SK-N-SH (cell line): Measurements from ENCODE around the gene EFCC1. TPM values are rescaled to one million over a fixed set of nuclear protein-coding genes. Genes with fewer than 3 reads are reported as not detected.

ENCODE experiments used
- CTCF ChIA-PET: fragments of 300-600, 350-600 bp; formaldehyde crosslinking; extraction: SDS; loops from one replicate; lab custom pipeline; 2021; lab: Yijun Ruan, JAX
- POLR2A ChIA-PET: fragments of 350-600 bp; sonication (Branson Sonifier 250); formaldehyde crosslinking; extraction: SDS; loops from one replicate; lab custom pipeline; 2020; ENCODE audit warnings: antibody characterized with exemption, inconsistent platforms; lab: Yijun Ruan, JAX
- DNase-seq: peaks from one replicate; pipeline ENCODE4 v3.0.0; 2012
- H2AFZ ChIP-seq: fragments of 200-600 bp; sonication (generic); 2 replicates; pipeline ENCODE4 v1.8.1; 2016; ENCODE audit warnings: antibody characterized with exemption, mild to moderate bottlenecking, low read depth
- H3F3A ChIP-seq: fragments of 200-600 bp; sonication (generic); replicated peaks from 2 replicates; pipeline ENCODE3; 2016; ENCODE audit warnings: antibody characterized with exemption, mild to moderate bottlenecking; ENCODE audit not compliant: insufficient read depth
- H3K27ac ChIP-seq, 2 experiments: fragments of 200-500 bp in 1 of 2; fragments of 200-600 bp in 1 of 2; sonication (Bioruptor generic) in 1 of 2; sonication (generic), shearing (Covaris generic) in 1 of 2; 2 replicates each; pipeline versions ENCODE4 v1.5.1 to v1.6.1; 2014 to 2016; ENCODE audit warnings: low read depth in 2 of 2, inconsistent platforms in 1 of 2, low read length in 1 of 2, mild to moderate bottlenecking in 1 of 2, mixed read lengths in 1 of 2
- H3K27me3 ChIP-seq: fragments of 200-600 bp; sonication (generic), shearing (Covaris generic); 2 replicates; pipeline ENCODE4 v1.6.1; 2016; ENCODE audit warnings: mixed run types; ENCODE audit not compliant: insufficient read depth
- H3K36me3 ChIP-seq, 2 experiments: fragments of 200-500 bp in 1 of 2; fragments of 200-600 bp in 1 of 2; sonication (Bioruptor generic) in 1 of 2; sonication (generic) in 1 of 2; replicated peaks in 1 of 2; 2 replicates each; pipeline versions ENCODE3 to v1.5.1; 2014 to 2016; ENCODE audit warnings: low read length in 1 of 2, mild to moderate bottlenecking in 1 of 2; ENCODE audit not compliant: insufficient read depth in 2 of 2, control insufficient read depth in 1 of 2
- H3K4me1 ChIP-seq, 2 experiments: fragments of 200-500 bp in 1 of 2; fragments of 200-600 bp in 1 of 2; sonication (Bioruptor generic) in 1 of 2; sonication (generic), shearing (Covaris generic) in 1 of 2; 2 replicates each; pipeline versions ENCODE4 v1.5.1 to v1.6.1; 2014 to 2016; ENCODE audit warnings: low read depth in 1 of 2, low read length in 1 of 2, mixed run types in 1 of 2; ENCODE audit not compliant: insufficient read depth in 2 of 2, control insufficient read depth in 1 of 2
- H3K4me2 ChIP-seq: fragments of 200-600 bp; sonication (generic), shearing (Covaris generic); 2 replicates; pipeline ENCODE4 v1.6.1; 2017; ENCODE audit warnings: mixed run types
- H3K4me3 ChIP-seq, 2 experiments: fragments of 200-500 bp in 1 of 2; fragments of 200-600 bp in 1 of 2; sonication (Bioruptor generic) in 1 of 2; sonication (generic), shearing (Covaris generic) in 1 of 2; 2 replicates each; pipeline versions ENCODE4 v1.5.1 to v1.8.1; 2014 to 2016; ENCODE audit warnings: low read depth in 2 of 2, inconsistent platforms in 1 of 2, low read length in 1 of 2, mild to moderate bottlenecking in 1 of 2, mixed read lengths in 1 of 2, moderate library complexity in 1 of 2
- H3K79me2 ChIP-seq: fragments of 200-600 bp; sonication (generic); 2 replicates; pipeline ENCODE4 v1.8.1; 2017; ENCODE audit warnings: mild to moderate bottlenecking; ENCODE audit not compliant: insufficient read depth
- H3K9ac ChIP-seq: fragments of 200-600 bp; sonication (generic); 2 replicates; pipeline ENCODE4 v1.6.1; 2017; ENCODE audit warnings: mixed run types
- H3K9me2 ChIP-seq: fragments of 200-600 bp; sonication (generic); 2 replicates; pipeline ENCODE4 v1.6.1; 2017; ENCODE audit warnings: mixed run types
- H3K9me3 ChIP-seq: fragments of 200-600 bp; sonication (generic); 2 replicates; pipeline ENCODE4 v1.6.1; 2017; ENCODE audit warnings: mixed run types, mild to moderate bottlenecking, moderate library complexity
- H4K20me1 ChIP-seq: fragments of 200-600 bp; sonication (generic); 2 replicates; pipeline ENCODE4 v1.6.1; 2017; ENCODE audit warnings: mild to moderate bottlenecking, mixed run types; ENCODE audit not compliant: insufficient read depth
- EP300 ChIP-seq, 2 experiments: IDR thresholded peaks; 2 replicates each; pipeline versions ENCODE4 v1.4.0 to v1.6.1; 2012; ENCODE audit warnings: borderline replicate concordance in 1 of 2, low read depth in 1 of 2, low read length in 1 of 2
- FOSL2 ChIP-seq: IDR thresholded peaks from 2 replicates; pipeline ENCODE4 v1.4.0; 2012; ENCODE audit warnings: low read depth, mild to moderate bottlenecking, moderate library complexity, borderline replicate concordance
- FOXM1 ChIP-seq: IDR thresholded peaks from 2 replicates; pipeline ENCODE4 v1.4.0; 2012; ENCODE audit warnings: low read depth, mild to moderate bottlenecking
- GABPA ChIP-seq: IDR thresholded peaks from 2 replicates; pipeline ENCODE4 v1.4.0; 2012; ENCODE audit warnings: low read depth, mild to moderate bottlenecking
- MEF2A ChIP-seq: IDR thresholded peaks from 2 replicates; pipeline ENCODE4 v1.4.0; 2012; ENCODE audit warnings: low read depth, borderline replicate concordance
- MXI1 ChIP-seq: IDR thresholded peaks from 2 replicates; pipeline ENCODE4 v1.6.1; 2012; ENCODE audit warnings: mild to moderate bottlenecking, low read depth, low read length, improper control_type of control experiment
- NFIC ChIP-seq: IDR thresholded peaks from 2 replicates; pipeline ENCODE4 v1.4.0; 2012; ENCODE audit warnings: borderline replicate concordance
- RCOR1 ChIP-seq: fragments of 150-350 bp; IDR thresholded peaks from 2 replicates; pipeline ENCODE4 v1.6.1; 2017; ENCODE audit warnings: antibody characterized with exemption, low read length
- RXRA ChIP-seq: IDR thresholded peaks from 2 replicates; pipeline ENCODE4 v1.4.0; 2012; ENCODE audit warnings: low read depth, mild to moderate bottlenecking, borderline replicate concordance
- SIN3A ChIP-seq: IDR thresholded peaks from 2 replicates; pipeline ENCODE4 v1.6.1; 2012; ENCODE audit warnings: low read depth, mild to moderate bottlenecking, low read length, moderate library complexity, borderline replicate concordance
- TAF1 ChIP-seq: IDR thresholded peaks from 2 replicates; pipeline ENCODE4 v1.6.1; 2012; ENCODE audit warnings: low read depth, mild to moderate bottlenecking, low read length, moderate library complexity, borderline replicate concordance
- TCF12 ChIP-seq: IDR thresholded peaks from 2 replicates; pipeline ENCODE4 v1.4.0; 2012
- WGBS: methylation state at CpG from one replicate; pipeline ENCODE4 v1.1.6; 2017; ENCODE audit warnings: low lambda C conversion rate; 5-methylcytosine and 5-hydroxymethylcytosine counted together
- polyA plus RNA-seq, 3 experiments: library from polyadenylated mRNA; depleted of rRNA; stranded (reverse); fragments of >200 nt; gene quantifications; 2 replicates each; pipeline ENCODE4 v1.2.3, GENCODE V29; 2012
- TF ChIP-seq, protein P1 (sequence below): IDR thresholded peaks from 2 replicates; pipeline ENCODE4 v1.4.0; 2012; ENCODE audit warnings: low read depth
- TF ChIP-seq, protein P2 (sequence below): fragments of 200-600 bp; sonication (generic); IDR thresholded peaks from 2 replicates; pipeline ENCODE4 v1.6.1; 2017; ENCODE audit warnings: antibody characterized with exemption, mild to moderate bottlenecking, moderate library complexity
- TF ChIP-seq, protein P3 (sequence below): IDR thresholded peaks from 2 replicates; pipeline ENCODE4; 2012
- TF ChIP-seq, protein P4 (sequence below): fragments of 150-350 bp; IDR thresholded peaks from 2 replicates; pipeline ENCODE4 v1.6.1; 2016; ENCODE audit warnings: mild to moderate bottlenecking, low read depth, low read length
- TF ChIP-seq, protein P5 (sequence below): fragments of 150-350 bp; IDR thresholded peaks from 2 replicates; pipeline ENCODE4 v1.6.1; 2017; ENCODE audit warnings: antibody characterized with exemption, low read length, low read depth, borderline replicate concordance
- TF ChIP-seq, protein P6 (sequence below): IDR thresholded peaks from 2 replicates; pipeline ENCODE4 v1.4.0; 2012; ENCODE audit warnings: low read depth, borderline replicate concordance

The EFCC1 gene
- polyA plus RNA-seq, 1 of the 3 experiments (the other 2 are of a cell fraction) = not detected

DNA sequence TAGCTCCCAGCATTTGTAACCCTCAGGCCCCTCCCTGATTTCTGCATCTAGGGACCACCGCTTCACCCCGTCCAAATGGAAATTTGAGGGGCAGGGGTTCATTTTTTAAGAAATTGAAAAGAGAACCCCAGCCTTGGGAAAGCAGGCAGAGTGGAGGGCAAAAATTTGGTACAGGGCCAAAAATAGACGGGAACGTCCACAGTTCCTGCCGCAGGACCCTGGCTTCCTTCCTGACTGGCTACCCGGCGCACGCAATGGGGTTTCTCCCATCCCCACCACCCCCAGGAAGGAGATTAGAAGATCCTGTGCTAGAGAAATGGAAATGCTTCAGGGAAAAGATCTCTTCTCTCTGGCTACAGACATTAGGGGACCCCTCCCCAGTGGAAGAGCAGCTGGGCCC is 80.4 kb downstream of the EFCC1 start:
- Histone ChIP-seq H4K20me1 (no peaks in the 10 kb centered on the region), H3K27ac (no peak overlapping the region), H3F3A (no peaks in the 10 kb centered on the region), H3K36me3 (no peaks in the 10 kb centered on the region), H3K9ac (no peak overlapping the region), H3K9me3 (no peaks in the 10 kb centered on the region), H3K79me2 (no peaks in the 10 kb centered on the region), H2AFZ (no peak overlapping the region)
- no peak for DNase-seq
- TF ChIP-seq MXI1 (no peak), RXRA (no peak), EP300 (IDR thresholded peaks at IDR 0.05; ENCODE audit: borderline replicate concordance in 1 of 2, low read depth in 1 of 2, low read length in 1 of 2) (no peak), FOXM1 (no peak), RCOR1 (no peak), GABPA (no peak), FOSL2 (no peak)
- TF ChIP-seq, protein P1, sequence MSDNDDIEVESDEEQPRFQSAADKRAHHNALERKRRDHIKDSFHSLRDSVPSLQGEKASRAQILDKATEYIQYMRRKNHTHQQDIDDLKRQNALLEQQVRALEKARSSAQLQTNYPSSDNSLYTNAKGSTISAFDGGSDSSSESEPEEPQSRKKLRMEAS = no peak
- TF ChIP-seq, protein P2, sequence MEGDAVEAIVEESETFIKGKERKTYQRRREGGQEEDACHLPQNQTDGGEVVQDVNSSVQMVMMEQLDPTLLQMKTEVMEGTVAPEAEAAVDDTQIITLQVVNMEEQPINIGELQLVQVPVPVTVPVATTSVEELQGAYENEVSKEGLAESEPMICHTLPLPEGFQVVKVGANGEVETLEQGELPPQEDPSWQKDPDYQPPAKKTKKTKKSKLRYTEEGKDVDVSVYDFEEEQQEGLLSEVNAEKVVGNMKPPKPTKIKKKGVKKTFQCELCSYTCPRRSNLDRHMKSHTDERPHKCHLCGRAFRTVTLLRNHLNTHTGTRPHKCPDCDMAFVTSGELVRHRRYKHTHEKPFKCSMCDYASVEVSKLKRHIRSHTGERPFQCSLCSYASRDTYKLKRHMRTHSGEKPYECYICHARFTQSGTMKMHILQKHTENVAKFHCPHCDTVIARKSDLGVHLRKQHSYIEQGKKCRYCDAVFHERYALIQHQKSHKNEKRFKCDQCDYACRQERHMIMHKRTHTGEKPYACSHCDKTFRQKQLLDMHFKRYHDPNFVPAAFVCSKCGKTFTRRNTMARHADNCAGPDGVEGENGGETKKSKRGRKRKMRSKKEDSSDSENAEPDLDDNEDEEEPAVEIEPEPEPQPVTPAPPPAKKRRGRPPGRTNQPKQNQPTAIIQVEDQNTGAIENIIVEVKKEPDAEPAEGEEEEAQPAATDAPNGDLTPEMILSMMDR = no peak
- TF ChIP-seq, protein P3, sequence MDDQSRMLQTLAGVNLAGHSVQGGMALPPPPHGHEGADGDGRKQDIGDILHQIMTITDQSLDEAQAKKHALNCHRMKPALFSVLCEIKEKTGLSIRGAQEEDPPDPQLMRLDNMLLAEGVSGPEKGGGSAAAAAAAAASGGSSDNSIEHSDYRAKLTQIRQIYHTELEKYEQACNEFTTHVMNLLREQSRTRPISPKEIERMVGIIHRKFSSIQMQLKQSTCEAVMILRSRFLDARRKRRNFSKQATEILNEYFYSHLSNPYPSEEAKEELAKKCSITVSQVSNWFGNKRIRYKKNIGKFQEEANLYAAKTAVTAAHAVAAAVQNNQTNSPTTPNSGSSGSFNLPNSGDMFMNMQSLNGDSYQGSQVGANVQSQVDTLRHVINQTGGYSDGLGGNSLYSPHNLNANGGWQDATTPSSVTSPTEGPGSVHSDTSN = no peak
- TF ChIP-seq, all 33 proteins: peak for 0
- Histone ChIP-seq H3K4me2 (no peak overlapping the region), H3K27me3 (no peaks in the 10 kb centered on the region), H3K9me2 (no peaks in the 10 kb centered on the region), H3K4me3 (no peak overlapping the region), H3K4me1 (no peaks in the 10 kb centered on the region; a peak in 1 of 4 replicates)
- ChIA-PET CTCF (interaction anchor here (0.7 kb wide), 1 partner anchor 51 kb away, joined by 3 read pairs; no protein-coding TSS in a partner anchor), POLR2A (no interaction called here)
- WGBS = 84% methylated on average over 8 of the region's 8 CpGs

DNA sequence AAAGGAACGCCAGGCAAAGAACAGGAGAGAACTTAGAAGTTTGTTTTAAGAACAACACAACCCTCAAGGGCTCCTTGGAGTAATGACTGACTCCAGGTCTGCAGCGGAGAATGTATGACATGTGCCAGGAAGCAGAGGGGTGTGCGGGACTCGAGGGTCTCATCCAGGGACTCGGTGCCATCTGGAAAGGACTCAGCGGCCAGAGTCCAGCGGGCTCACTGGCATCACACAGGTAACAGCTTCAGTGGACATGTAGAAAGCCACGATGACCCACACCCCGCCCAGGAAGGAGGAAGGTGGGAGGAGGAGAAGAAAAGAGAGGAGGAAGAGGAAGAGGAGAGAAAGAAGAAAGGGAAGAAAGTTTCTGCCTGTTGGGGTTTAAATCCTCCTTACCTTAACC is 80.9 kb downstream of the EFCC1 start:
- no peak for DNase-seq
- Histone ChIP-seq H3K9me3 (no peaks in the 10 kb centered on the region), H2AFZ (no peak overlapping the region), H3F3A (no peaks in the 10 kb centered on the region), H3K4me3 (no peak overlapping the region), H3K79me2 (no peaks in the 10 kb centered on the region), H3K27me3 (no peaks in the 10 kb centered on the region), H3K36me3 (no peaks in the 10 kb centered on the region), H3K27ac (no peak overlapping the region), H3K4me2 (no peak overlapping the region), H3K4me1 (no peaks in the 10 kb centered on the region; a peak in 1 of 4 replicates), H4K20me1 (no peaks in the 10 kb centered on the region), H3K9me2 (no peaks in the 10 kb centered on the region), H3K9ac (no peak overlapping the region)
- CTCF ChIA-PET = interaction anchor here (0.7 to 1.2 kb wide), 2 partner anchors 51 to 112 kb away, joined by 3 read pairs; no protein-coding TSS in a partner anchor
- POLR2A ChIA-PET = no interaction called here
- TF ChIP-seq RCOR1 (no peak), SIN3A (no peak), FOXM1 (no peak), TCF12 (no peak), TAF1 (no peak), MEF2A (no peak), GABPA (no peak), NFIC (no peak)
- TF ChIP-seq, protein P3 = no peak
- TF ChIP-seq, protein P4, sequence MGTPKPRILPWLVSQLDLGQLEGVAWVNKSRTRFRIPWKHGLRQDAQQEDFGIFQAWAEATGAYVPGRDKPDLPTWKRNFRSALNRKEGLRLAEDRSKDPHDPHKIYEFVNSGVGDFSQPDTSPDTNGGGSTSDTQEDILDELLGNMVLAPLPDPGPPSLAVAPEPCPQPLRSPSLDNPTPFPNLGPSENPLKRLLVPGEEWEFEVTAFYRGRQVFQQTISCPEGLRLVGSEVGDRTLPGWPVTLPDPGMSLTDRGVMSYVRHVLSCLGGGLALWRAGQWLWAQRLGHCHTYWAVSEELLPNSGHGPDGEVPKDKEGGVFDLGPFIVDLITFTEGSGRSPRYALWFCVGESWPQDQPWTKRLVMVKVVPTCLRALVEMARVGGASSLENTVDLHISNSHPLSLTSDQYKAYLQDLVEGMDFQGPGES = no peak
- TF ChIP-seq, protein P5, sequence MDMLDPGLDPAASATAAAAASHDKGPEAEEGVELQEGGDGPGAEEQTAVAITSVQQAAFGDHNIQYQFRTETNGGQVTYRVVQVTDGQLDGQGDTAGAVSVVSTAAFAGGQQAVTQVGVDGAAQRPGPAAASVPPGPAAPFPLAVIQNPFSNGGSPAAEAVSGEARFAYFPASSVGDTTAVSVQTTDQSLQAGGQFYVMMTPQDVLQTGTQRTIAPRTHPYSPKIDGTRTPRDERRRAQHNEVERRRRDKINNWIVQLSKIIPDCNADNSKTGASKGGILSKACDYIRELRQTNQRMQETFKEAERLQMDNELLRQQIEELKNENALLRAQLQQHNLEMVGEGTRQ = no peak
- TF ChIP-seq, protein P6, sequence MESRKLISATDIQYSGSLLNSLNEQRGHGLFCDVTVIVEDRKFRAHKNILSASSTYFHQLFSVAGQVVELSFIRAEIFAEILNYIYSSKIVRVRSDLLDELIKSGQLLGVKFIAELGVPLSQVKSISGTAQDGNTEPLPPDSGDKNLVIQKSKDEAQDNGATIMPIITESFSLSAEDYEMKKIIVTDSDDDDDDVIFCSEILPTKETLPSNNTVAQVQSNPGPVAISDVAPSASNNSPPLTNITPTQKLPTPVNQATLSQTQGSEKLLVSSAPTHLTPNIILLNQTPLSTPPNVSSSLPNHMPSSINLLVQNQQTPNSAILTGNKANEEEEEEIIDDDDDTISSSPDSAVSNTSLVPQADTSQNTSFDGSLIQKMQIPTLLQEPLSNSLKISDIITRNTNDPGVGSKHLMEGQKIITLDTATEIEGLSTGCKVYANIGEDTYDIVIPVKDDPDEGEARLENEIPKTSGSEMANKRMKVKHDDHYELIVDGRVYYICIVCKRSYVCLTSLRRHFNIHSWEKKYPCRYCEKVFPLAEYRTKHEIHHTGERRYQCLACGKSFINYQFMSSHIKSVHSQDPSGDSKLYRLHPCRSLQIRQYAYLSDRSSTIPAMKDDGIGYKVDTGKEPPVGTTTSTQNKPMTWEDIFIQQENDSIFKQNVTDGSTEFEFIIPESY = no peak
- WGBS = 83% methylated on average over 9 of the region's 9 CpGs
